Prostate gland (tissue), 2 donors: ENCODE measurements around the gene MORN1.

Experiments
- POLR2A ChIP-seq: fragments of 450-650 bp; IDR thresholded peaks from one replicate; pipeline ENCODE4 v1.6.1; 2016; ENCODE audit warnings: antibody characterized with exemption, mild to moderate bottlenecking
- POLR2AphosphoS5 ChIP-seq: sonication (generic); formaldehyde crosslinking; IDR thresholded peaks from one replicate; pipeline ENCODE4 v1.6.1; 2017; ENCODE audit warnings: antibody characterized with exemption
- TF ChIP-seq, protein P1 (sequence below), 4 experiments: fragments of 200-600 bp in 2 of 4; fragments of 450-650 bp in 2 of 4; sonication (generic) in 2 of 4; IDR thresholded peaks; 1 replicate in 3 of 4; 2 replicates in 1 of 4; pipeline ENCODE4 v1.5.1; 2016 to 2019; ENCODE audit warnings: antibody characterized with exemption in 4 of 4, mild to moderate bottlenecking in 2 of 4, moderate library complexity in 2 of 4

DNA sequence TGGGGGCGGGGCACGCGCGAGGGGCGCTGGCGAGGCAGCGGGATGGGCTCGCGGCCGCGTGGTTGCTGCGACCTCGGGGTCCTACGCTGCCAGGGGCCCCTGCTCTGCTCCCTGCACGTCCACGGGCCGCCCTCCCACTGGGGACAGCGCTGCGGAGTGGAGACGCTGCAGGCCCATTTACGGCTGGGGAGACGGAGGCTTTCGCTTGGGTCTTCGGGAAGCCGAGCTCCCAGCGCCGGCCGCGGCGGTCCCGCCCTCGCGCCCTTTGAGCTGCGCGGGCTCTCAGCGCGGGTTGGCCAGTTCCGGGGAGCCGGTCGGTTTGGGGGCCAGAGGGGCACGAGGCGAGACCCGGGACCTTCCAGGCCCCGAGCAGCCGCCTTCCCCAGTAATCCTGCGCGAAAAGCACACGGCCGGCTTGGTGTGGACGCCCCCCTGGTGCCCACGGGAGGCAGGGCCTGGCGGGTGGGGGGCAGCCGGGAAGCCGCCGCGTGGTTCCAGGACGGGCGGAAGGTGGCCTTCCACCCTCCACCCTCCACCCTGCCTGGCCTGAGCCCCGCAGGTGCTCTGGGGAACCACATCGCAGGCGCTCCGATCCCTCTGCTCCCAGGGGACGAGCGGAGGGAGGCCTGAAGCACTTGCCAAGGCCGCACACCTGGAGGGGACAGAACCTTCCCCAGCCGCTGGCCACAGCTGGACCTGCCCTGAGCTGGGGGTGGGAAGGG lies 21.6 kb upstream of the MORN1 start:
- TF ChIP-seq, protein P1, sequence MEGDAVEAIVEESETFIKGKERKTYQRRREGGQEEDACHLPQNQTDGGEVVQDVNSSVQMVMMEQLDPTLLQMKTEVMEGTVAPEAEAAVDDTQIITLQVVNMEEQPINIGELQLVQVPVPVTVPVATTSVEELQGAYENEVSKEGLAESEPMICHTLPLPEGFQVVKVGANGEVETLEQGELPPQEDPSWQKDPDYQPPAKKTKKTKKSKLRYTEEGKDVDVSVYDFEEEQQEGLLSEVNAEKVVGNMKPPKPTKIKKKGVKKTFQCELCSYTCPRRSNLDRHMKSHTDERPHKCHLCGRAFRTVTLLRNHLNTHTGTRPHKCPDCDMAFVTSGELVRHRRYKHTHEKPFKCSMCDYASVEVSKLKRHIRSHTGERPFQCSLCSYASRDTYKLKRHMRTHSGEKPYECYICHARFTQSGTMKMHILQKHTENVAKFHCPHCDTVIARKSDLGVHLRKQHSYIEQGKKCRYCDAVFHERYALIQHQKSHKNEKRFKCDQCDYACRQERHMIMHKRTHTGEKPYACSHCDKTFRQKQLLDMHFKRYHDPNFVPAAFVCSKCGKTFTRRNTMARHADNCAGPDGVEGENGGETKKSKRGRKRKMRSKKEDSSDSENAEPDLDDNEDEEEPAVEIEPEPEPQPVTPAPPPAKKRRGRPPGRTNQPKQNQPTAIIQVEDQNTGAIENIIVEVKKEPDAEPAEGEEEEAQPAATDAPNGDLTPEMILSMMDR (IDR thresholded peaks at IDR 0.05), result no peak
- TF ChIP-seq POLR2A (peak; percentile 69), POLR2AphosphoS5 (no peak)
